Central memory CD4-positive, alpha-beta T cell (primary cell): Measurements from ENCODE around the gene GALK1.
"Not testable (repeated sequence)": the region's sequence is repeated elsewhere in the genome, so short reads cannot be mapped to it uniquely, and the experiment has no call there.

ENCODE experiments used
- DNase-seq: peaks from one replicate; pipeline ENCODE4 v3.0.0; 2022
- total RNA-seq, 3 experiments: gene quantifications; one replicate each; lab custom pipeline; 2026; lab: John Stamatoyannopoulos, UW

GALK1 gene
- 6.2 to 14.4 (median 9.2) reads per million in 3 experiments for total RNA-seq

GRCh38 chr17:75764711-75765421 is at the start of gene GALK1:
Gene GALK1, minus strand, starts transcription at chr17:75765192. Its CDS starts 56 bp downstream, at chr17:75765136.
- peak; percentile 68 for DNase-seq

GRCh38 chr17:75814021-75814395 is 49.0 kb upstream of the GALK1 start:
- no peak for DNase-seq

GRCh38 chr17:75813081-75814020 is 48.4 kb upstream of the GALK1 start:
- DNase-seq, result no peak

- no peak for DNase-seq
These were observed 47.4 kb upstream of the GALK1 start for GRCh38 chr17:75812096-75813013.

- no peak for DNase-seq
These were observed 46.2 kb upstream of the GALK1 start for GRCh38 chr17:75811174-75811573.

GRCh38 chr17:75810756-75811155 is 45.8 kb upstream of the GALK1 start:
- not testable (repeated sequence) for DNase-seq

GRCh38 chr17:75810216-75810615 is 45.2 kb upstream of the GALK1 start:
- DNase-seq, result no peak

GRCh38 chr17:75809631-75810111 is 44.7 kb upstream of the GALK1 start:
- DNase-seq, result no peak

- DNase-seq, result no peak
These were observed 44.1 kb upstream of the GALK1 start for GRCh38 chr17:75808905-75809621.

- DNase-seq, result no peak
These were observed 43.5 kb upstream of the GALK1 start for GRCh38 chr17:75808549-75808904.

- DNase-seq, result no peak
These were observed 42.9 kb upstream of the GALK1 start for GRCh38 chr17:75807861-75808260.

GRCh38 chr17:75806822-75807500 is 42.0 kb upstream of the GALK1 start:
- DNase-seq, result no peak

- DNase-seq, result no peak
These were observed 38.9 kb upstream of the GALK1 start for GRCh38 chr17:75803883-75804282.

- DNase-seq, result no peak
These were observed 34.4 kb upstream of the GALK1 start for GRCh38 chr17:75799402-75799801.

GRCh38 chr17:75795820-75796607 is 31.0 kb upstream of the GALK1 start:
- no peak for DNase-seq

GRCh38 chr17:75793460-75793859 is 28.5 kb upstream of the GALK1 start:
- no peak for DNase-seq

GRCh38 chr17:75791254-75791653 is 26.3 kb upstream of the GALK1 start:
- DNase-seq, result no peak

GRCh38 chr17:75785016-75785890 is 20.3 kb upstream of the GALK1 start:
- DNase-seq, result no peak

- DNase-seq, result peak; percentile 96
These were observed 19.6 kb upstream of the GALK1 start, which contains the start of gene UNK for GRCh38 chr17:75784473-75785015. Gene UNK, plus strand, starts transcription at chr17:75784806. Its CDS starts 75 bp downstream, at chr17:75784881.
